ENCODE results near the gene CDH18.

CDH18 gene

DNA sequence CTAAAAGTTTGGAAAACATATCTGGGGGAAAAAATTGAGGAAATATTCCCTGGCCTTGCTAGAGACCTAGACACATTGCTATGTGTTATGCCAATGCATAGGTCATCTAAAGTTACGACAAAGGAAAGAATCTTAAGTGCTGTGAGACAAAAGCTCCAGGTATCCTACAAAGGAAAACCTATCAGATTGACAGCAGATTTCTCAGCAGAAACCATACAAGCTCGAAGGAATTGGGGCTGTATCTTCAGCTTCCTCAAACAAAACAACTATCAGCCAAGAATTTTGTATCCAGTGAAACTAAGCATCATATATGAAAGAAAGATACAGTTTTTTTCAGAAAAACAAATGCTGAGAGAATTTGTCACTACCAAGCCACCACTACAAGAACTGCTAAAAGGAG, 234.4 kb downstream of the CDH18 start:
- no peak overlapping the region for H3K4me3 ChIP-seq (ENCODE audit: low read depth, low read length)
- no peak for TF ChIP-seq CTCF (IDR thresholded peaks at IDR 0.05; ENCODE audit: insufficient read depth, low read depth, low read length, missing control alignments)
- DNase-seq (ENCODE audit: low read depth), result no peak

DNA sequence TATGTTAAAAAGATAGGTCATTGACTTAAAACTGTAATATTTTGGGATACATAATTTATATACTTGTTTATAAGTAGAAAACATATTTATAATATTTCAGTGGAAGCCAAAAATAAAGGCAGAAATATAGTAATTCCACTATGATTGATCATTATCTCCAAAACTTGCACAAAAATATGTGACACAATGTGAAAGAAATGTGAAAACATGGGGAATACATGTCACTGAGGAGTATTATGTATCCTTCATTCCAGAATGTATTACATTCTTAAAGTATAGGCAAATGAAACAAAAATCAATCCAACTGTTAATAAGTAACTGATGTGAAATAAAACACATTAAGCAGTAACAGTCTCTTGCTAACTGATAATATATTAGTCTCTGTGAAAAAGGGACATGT, 236.7 kb downstream of the CDH18 start:
- DNase-seq (ENCODE audit: low read depth), result no peak
- no peak for TF ChIP-seq CTCF (IDR thresholded peaks at IDR 0.05; ENCODE audit: insufficient read depth, low read depth, low read length, missing control alignments)
- no peak overlapping the region for H3K4me3 ChIP-seq (ENCODE audit: low read depth, low read length)

- H3K4me3 ChIP-seq (ENCODE audit: low read depth, low read length), result no peak overlapping the region
- no peak for TF ChIP-seq CTCF (IDR thresholded peaks at IDR 0.05; ENCODE audit: insufficient read depth, low read depth, low read length, missing control alignments)
- no peak for DNase-seq (ENCODE audit: low read depth)
Observed at GRCh38 chr5:19745247-19745646, 242.8 kb downstream of the CDH18 start.

GRCh38 chr5:19739671-19740070, 248.3 kb downstream of the CDH18 start:
- H3K4me3 ChIP-seq (ENCODE audit: low read depth, low read length), result no peak overlapping the region
- no peak for DNase-seq (ENCODE audit: low read depth)
- no peak for TF ChIP-seq CTCF (IDR thresholded peaks at IDR 0.05; ENCODE audit: insufficient read depth, low read depth, low read length, missing control alignments)

- DNase-seq (ENCODE audit: low read depth), result no peak
- no peak overlapping the region for H3K4me3 ChIP-seq (ENCODE audit: low read depth, low read length)
- no peak for TF ChIP-seq CTCF (IDR thresholded peaks at IDR 0.05; ENCODE audit: insufficient read depth, low read depth, low read length, missing control alignments)
Observed at GRCh38 chr5:19734776-19735175, 253.2 kb downstream of the CDH18 start.

GRCh38 chr5:19733612-19734495, 254.1 kb downstream of the CDH18 start:
- DNase-seq (ENCODE audit: low read depth), result no peak
- no peak overlapping the region for H3K4me3 ChIP-seq (ENCODE audit: low read depth, low read length)
- TF ChIP-seq CTCF (IDR thresholded peaks at IDR 0.05; ENCODE audit: insufficient read depth, low read depth, low read length, missing control alignments), result no peak

- TF ChIP-seq CTCF (IDR thresholded peaks at IDR 0.05; ENCODE audit: insufficient read depth, low read depth, low read length, missing control alignments), result no peak
- H3K4me3 ChIP-seq (ENCODE audit: low read depth, low read length), result no peak overlapping the region
- no peak for DNase-seq (ENCODE audit: low read depth)
Observed at GRCh38 chr5:19728571-19728970, 259.4 kb downstream of the CDH18 start.
